ENCODE data around the gene DSTN.
A peak's percentile ranks its signal among the peaks of the same experiment; 100 is the strongest.

Gene DSTN

GRCh38 chr20:17536944-17537444, 32.9 kb upstream of the DSTN start:
- peak; percentile 93 for TF ChIP-seq CTCF (IDR thresholded peaks at IDR 0.05; ENCODE audit: control insufficient read depth, extremely low read depth, insufficient read depth)
- DNase-seq (ENCODE audit: low read depth): peak; percentile 47
- H3K4me3 ChIP-seq (ENCODE audit: low read depth, low read length): no peak overlapping the region

GRCh38 chr20:17537959-17538358, 31.9 kb upstream of the DSTN start:
- no peak for TF ChIP-seq CTCF (IDR thresholded peaks at IDR 0.05; ENCODE audit: control insufficient read depth, extremely low read depth, insufficient read depth)
- no peak overlapping the region for H3K4me3 ChIP-seq (ENCODE audit: low read depth, low read length)
- DNase-seq (ENCODE audit: low read depth): no peak

GRCh38 chr20:17538517-17539170, 31.2 kb upstream of the DSTN start:
- no peak for TF ChIP-seq CTCF (IDR thresholded peaks at IDR 0.05; ENCODE audit: control insufficient read depth, extremely low read depth, insufficient read depth)
- DNase-seq (ENCODE audit: low read depth): no peak
- no peak overlapping the region for H3K4me3 ChIP-seq (ENCODE audit: low read depth, low read length)

GRCh38 chr20:17541596-17541995, 28.3 kb upstream of the DSTN start:
- no peak for TF ChIP-seq CTCF (IDR thresholded peaks at IDR 0.05; ENCODE audit: control insufficient read depth, extremely low read depth, insufficient read depth)
- no peak for DNase-seq (ENCODE audit: low read depth)
- no peak overlapping the region for H3K4me3 ChIP-seq (ENCODE audit: low read depth, low read length)

- no peak for DNase-seq (ENCODE audit: low read depth)
- no peak for TF ChIP-seq CTCF (IDR thresholded peaks at IDR 0.05; ENCODE audit: control insufficient read depth, extremely low read depth, insufficient read depth)
- H3K4me3 ChIP-seq (ENCODE audit: low read depth, low read length): no peak overlapping the region
Measured at GRCh38 chr20:17541996-17542395, 27.9 kb upstream of the DSTN start.

- H3K4me3 ChIP-seq (ENCODE audit: low read depth, low read length): no peak overlapping the region
- DNase-seq (ENCODE audit: low read depth): no peak
- no peak for TF ChIP-seq CTCF (IDR thresholded peaks at IDR 0.05; ENCODE audit: control insufficient read depth, extremely low read depth, insufficient read depth)
Measured at GRCh38 chr20:17542481-17542880, 27.4 kb upstream of the DSTN start.

GRCh38 chr20:17542993-17543412, 26.9 kb upstream of the DSTN start:
- no peak for DNase-seq (ENCODE audit: low read depth)
- H3K4me3 ChIP-seq (ENCODE audit: low read depth, low read length): no peak overlapping the region
- no peak for TF ChIP-seq CTCF (IDR thresholded peaks at IDR 0.05; ENCODE audit: control insufficient read depth, extremely low read depth, insufficient read depth)
